IPS-20b (cell line): ENCODE measurements around the gene MCIDAS.
A peak's percentile ranks its signal among the peaks of the same experiment; 100 is the strongest.

ENCODE experiments used
- H3K27ac ChIP-seq: one replicate; pipeline ENCODE4 v1.5.1; 2013; ENCODE audit warnings: low read length
- H3K27me3 ChIP-seq: 2 replicates; pipeline ENCODE4 v1.6.1; 2013; ENCODE audit warnings: mild to moderate bottlenecking, low read length, inconsistent platforms; ENCODE audit not compliant: insufficient read depth
- H3K36me3 ChIP-seq: 2 replicates; pipeline ENCODE4 v1.6.1; 2013; ENCODE audit warnings: low read depth, mild to moderate bottlenecking, inconsistent platforms, low read length, moderate library complexity; ENCODE audit not compliant: insufficient read depth
- H3K4me1 ChIP-seq: 2 replicates; pipeline ENCODE4 v1.6.1; 2013; ENCODE audit warnings: mild to moderate bottlenecking, control low read depth, inconsistent platforms, low read length, moderate library complexity; ENCODE audit not compliant: insufficient read depth
- H3K4me3 ChIP-seq: 2 replicates; pipeline ENCODE4 v1.5.1; 2013; ENCODE audit warnings: mild to moderate bottlenecking, low read length, inconsistent platforms
- H3K9ac ChIP-seq: 2 replicates; pipeline ENCODE4 v1.6.1; 2013; ENCODE audit warnings: low read depth, mild to moderate bottlenecking, inconsistent platforms, low read length, moderate library complexity
- H3K9me3 ChIP-seq: 2 replicates; pipeline ENCODE4 v1.6.1; 2013; ENCODE audit warnings: mild to moderate bottlenecking, low read depth, low read length, inconsistent platforms; ENCODE audit not compliant: insufficient read depth

Gene MCIDAS

DNA sequence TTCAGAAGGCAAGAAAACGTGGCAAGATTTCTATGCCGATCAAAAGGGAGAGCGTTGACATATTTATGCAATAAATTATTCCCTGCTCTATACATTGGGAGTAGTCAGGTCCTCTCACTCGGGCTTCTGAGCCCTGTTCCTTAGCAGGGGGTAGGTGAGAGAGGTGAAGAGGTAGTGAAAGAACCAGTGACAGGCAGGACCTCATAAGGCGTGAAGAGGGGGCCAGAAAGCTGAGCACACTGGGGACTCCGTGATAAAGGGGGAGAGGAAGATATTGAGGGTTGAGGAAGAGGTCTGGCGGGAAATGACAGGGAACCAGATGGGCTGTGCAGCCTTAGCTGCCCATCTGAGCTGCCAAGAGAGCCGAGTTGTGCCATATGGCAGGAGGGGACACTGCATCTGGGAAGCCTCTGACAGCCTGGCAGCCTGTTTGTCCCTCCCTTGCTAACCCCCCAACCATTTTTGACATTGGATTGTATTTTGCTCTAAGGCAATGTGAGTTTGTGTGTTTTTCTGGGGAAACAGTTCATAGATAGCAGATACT is 53.4 kb downstream of the MCIDAS start:
- no peak overlapping the region for H3K27ac ChIP-seq
- no peak overlapping the region for H3K9ac ChIP-seq
- H3K27me3 ChIP-seq, result peaks cover 81% of the 10 kb centered on the region
- peak overlapping the region; percentile 75 for H3K4me3 ChIP-seq
- H3K9me3 ChIP-seq, result no peaks in the 10 kb centered on the region
- H3K4me1 ChIP-seq, result peaks cover 10% of the 10 kb centered on the region; the same call in 1 of the 2 replicates
- H3K36me3 ChIP-seq, result no peaks in the 10 kb centered on the region

DNA sequence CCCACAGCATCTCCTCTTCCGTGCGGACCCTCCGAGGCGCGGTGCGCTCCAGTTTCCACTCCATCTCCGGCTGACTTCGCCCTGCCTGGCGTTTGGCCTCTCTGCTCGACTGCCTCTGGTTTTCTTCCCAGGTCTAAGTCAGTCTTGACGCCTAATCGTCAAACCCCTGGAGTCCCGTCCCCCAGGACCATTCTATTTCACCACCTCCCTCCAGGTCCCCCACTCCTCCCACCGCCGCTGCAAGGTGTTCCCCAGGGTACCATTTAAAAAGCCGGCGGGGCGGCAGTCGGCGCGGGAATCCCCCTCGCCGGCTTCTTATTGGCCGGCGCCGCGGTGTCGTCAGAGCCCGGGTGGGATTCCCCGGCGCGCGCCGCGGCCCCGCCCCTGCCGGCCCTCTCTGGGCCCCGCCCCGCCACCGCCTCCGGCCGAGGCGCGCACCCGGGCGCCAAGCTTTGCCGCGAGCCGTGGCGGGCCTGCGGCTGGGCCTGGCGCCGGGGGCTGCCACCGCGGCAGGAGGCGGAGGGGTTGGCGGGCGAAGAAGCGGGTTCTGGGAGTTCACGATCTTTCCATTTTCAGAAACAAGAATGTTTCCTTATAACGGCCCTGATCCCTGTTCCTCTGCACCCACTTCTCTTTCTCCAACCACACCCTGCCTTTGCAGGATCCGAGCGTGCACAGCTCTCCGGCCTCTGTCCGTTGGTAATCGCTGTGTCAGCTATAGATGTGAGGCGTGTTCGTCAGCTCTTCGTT is 54.0 kb downstream of the MCIDAS start, which contains the start of gene CDC20B:
Gene CDC20B, minus strand, starts transcription at position 241 of the 750 bp plus-strand sequence. Its CDS starts 177 bp downstream, at position 64.
- no peak within 1 kb of the TSS for H3K9ac ChIP-seq
- no peak within 1 kb of the TSS for H3K27ac ChIP-seq
- no peaks in the 10 kb centered on the region for H3K9me3 ChIP-seq
- H3K36me3 ChIP-seq, result no peaks in the 10 kb centered on the region
- peaks cover 10% of the 10 kb centered on the region; the same call in 1 of the 2 replicates for H3K4me1 ChIP-seq
- H3K27me3 ChIP-seq, result peaks cover 75% of the 10 kb centered on the region
- H3K4me3 ChIP-seq, result peak within 1 kb of the TSS; percentile 75

DNA sequence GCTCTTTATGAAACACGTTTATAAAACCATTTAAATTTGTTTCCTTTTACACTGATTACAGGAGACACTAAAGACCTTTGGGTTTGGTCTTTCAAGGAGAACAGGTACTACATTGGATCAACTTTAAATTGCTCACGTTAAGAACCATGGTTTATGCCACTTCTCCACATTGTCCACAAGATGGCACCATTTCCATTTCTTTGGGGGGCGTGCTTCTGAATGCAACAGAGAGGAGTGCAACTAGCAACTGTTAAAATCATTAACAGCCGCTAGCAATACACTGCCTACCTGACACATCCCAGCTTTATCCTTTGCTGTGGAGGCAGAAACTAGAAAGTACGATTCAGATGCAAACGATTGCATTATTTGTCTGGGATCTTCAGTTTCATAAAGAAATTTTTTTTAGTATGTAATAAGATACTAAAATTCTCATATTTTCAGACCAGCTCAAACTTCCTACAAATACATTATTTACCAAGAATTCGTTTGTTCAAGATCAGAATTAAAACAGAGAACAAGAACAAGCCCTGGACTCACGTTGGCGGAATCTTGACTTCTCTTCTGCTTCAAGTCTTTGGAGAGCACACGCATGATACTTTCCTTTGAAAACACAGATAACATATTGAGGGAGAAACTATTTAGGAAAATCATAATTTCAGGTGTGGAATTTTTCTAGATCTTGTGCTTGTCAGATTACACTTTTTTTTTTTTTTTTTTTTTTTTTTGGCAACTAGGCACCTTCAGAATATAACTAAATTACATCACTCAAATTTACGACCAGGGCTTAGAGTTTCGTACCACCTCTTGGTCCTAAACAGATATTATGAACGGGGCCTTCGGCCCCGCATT is 54.8 kb downstream of the MCIDAS start:
- Histone ChIP-seq H3K9me3 (no peaks in the 10 kb centered on the region), H3K4me1 (peaks cover 10% of the 10 kb centered on the region; the same call in 1 of the 2 replicates), H3K9ac (no peak overlapping the region), H3K4me3 (peak overlapping the region; percentile 53), H3K36me3 (no peaks in the 10 kb centered on the region), H3K27me3 (peaks cover 66% of the 10 kb centered on the region), H3K27ac (no peak overlapping the region)

DNA sequence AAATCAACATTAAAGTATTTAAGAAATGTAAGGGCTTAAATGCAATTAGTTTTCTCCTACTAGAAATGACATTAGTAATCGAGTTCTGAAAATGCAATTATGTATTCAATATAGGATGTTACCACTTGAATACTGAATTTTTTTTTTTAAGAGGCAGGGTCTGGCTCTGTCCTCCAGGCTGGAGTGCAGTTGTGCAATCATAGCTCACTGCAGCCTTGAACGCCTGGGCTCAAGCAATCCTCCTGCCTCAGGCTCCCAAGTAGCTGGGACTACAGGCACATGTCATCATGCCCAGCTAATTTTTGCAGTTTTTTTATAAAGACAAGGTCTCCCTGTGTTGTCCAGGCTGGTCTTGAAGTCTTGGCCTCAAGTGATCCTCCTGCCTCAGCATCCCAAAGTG is 55.6 kb downstream of the MCIDAS start:
- no peaks in the 10 kb centered on the region for H3K9me3 ChIP-seq
- H3K4me3 ChIP-seq, result no peak overlapping the region
- no peaks in the 10 kb centered on the region for H3K36me3 ChIP-seq
- no peak overlapping the region for H3K27ac ChIP-seq
- no peak overlapping the region for H3K9ac ChIP-seq
- peaks cover 10% of the 10 kb centered on the region; the same call in 1 of the 2 replicates for H3K4me1 ChIP-seq
- peaks cover 58% of the 10 kb centered on the region for H3K27me3 ChIP-seq
